OCI-LY7 (cell line): ENCODE results near the gene ZNF267. TPM values are rescaled to one million over a fixed set of nuclear protein-coding genes. Genes with fewer than 3 reads are reported as not detected.
A peak's percentile ranks its signal among the peaks of the same experiment; 100 is the strongest.

ENCODE experiments used
- BruUV-seq: library from RNA; stranded (reverse); fragments of 400-500 nt; replicated peaks from 2 replicates; lab custom pipeline; 2021; lab: Mats Ljungman, UMichigan
- CTCF ChIA-PET: fragments of 300-600 bp; sonication (Branson Sonifier 250); formaldehyde crosslinking; loops from one replicate; lab custom pipeline; 2022; ENCODE audit warnings: antibody characterized with exemption; ENCODE audit not compliant: unreplicated experiment; lab: Charles Lee
- POLR2A ChIA-PET: fragments of 300-600 bp; sonication (Branson Sonifier 250); formaldehyde crosslinking; loops from one replicate; lab custom pipeline; 2022; ENCODE audit warnings: antibody characterized with exemption; lab: Charles Lee
- DNase-seq: peaks from one replicate; pipeline ENCODE4 v3.0.0-alpha.2; 2015; ENCODE audit warnings: low spot score
- H2AFZ ChIP-seq: fragments of 200-600 bp; sonication (generic), shearing (Covaris generic); 2 replicates; pipeline ENCODE4 v1.6.1; 2014; ENCODE audit warnings: mild to moderate bottlenecking, antibody characterized with exemption, low read length, moderate library complexity
- H3K27ac ChIP-seq: fragments of 200-600 bp; sonication (generic); 2 replicates; pipeline ENCODE4 v1.5.1; 2014; ENCODE audit warnings: mixed run types, low read depth, mild to moderate bottlenecking, moderate library complexity, low read length, inconsistent platforms; ENCODE audit not compliant: poor library complexity, severe bottlenecking
- H3K36me3 ChIP-seq: fragments of 200-600 bp; sonication (generic); 2 replicates; pipeline ENCODE4 v1.6.1; 2014; ENCODE audit warnings: mild to moderate bottlenecking, antibody characterized with exemption, low read length, moderate library complexity, mixed read lengths; ENCODE audit not compliant: insufficient read depth
- H3K4me1 ChIP-seq: fragments of 200-600 bp; sonication (generic); 2 replicates; pipeline ENCODE4 v1.5.1; 2014; ENCODE audit warnings: mild to moderate bottlenecking, low read length; ENCODE audit not compliant: insufficient read depth, poor library complexity, severe bottlenecking
- H3K4me2 ChIP-seq: fragments of 200-600 bp; sonication (generic); 2 replicates; pipeline ENCODE4 v1.6.1; 2014; ENCODE audit warnings: mild to moderate bottlenecking, low read length
- H3K4me3 ChIP-seq: fragments of 200-600 bp; sonication (generic); 2 replicates; pipeline ENCODE4 v1.5.1; 2014; ENCODE audit warnings: mild to moderate bottlenecking, low read depth, low read length; ENCODE audit not compliant: poor library complexity, severe bottlenecking
- H3K79me2 ChIP-seq: fragments of 200-600 bp; sonication (generic); 2 replicates; pipeline ENCODE4 v1.6.1; 2016; ENCODE audit warnings: low read depth, mild to moderate bottlenecking, low read length, moderate library complexity, mixed read lengths; ENCODE audit not compliant: insufficient read depth
- H3K9me2 ChIP-seq: fragments of 200-600 bp; sonication (generic); 2 replicates; pipeline ENCODE4 v1.6.1; 2016; ENCODE audit warnings: mild to moderate bottlenecking, low read length, mixed read lengths; ENCODE audit not compliant: insufficient read depth
- H3K9me3 ChIP-seq: fragments of 200-600 bp; sonication (generic); 2 replicates; pipeline ENCODE4 v1.6.1; 2014; ENCODE audit warnings: mild to moderate bottlenecking, mixed run types, low read length, mixed read lengths
- H4K20me1 ChIP-seq: fragments of 200-600 bp; sonication (generic); 2 replicates; pipeline ENCODE4 v1.6.1; 2014; ENCODE audit warnings: mild to moderate bottlenecking, antibody characterized with exemption, low read length, moderate library complexity, mixed read lengths; ENCODE audit not compliant: insufficient read depth
- EZH2phosphoT487 ChIP-seq: fragments of 200-600 bp; sonication (generic); IDR thresholded peaks from 2 replicates; pipeline ENCODE4 v1.6.1; 2018; ENCODE audit warnings: low read depth, borderline replicate concordance, mild to moderate bottlenecking, mixed run types, antibody characterized with exemption, low read length, moderate library complexity, mixed read lengths
- intact Hi-C: fragments of 100-400 bp; cut with micrococcal nuclease; formaldehyde crosslinking; loops from one replicate; pipeline ENCODE4 v1.10.0; 2022; ENCODE audit not compliant: unreplicated experiment
- total RNA-seq, 2 experiments: library from RNA; depleted of rRNA in 1 of 2; stranded (reverse); fragments of >200 nt in 1 of 2; shearing (Covaris generic) in 1 of 2; gene quantifications; 2 replicates each; pipeline ENCODE4 v1.2.3, GENCODE V29; 2014 to 2022
- TF ChIP-seq, protein P1 (sequence below): fragments of 200-600 bp; sonication (generic); conservative IDR thresholded peaks from 2 replicates; pipeline ENCODE4 v1.5.1; 2014; ENCODE audit warnings: mild to moderate bottlenecking, antibody characterized with exemption, low read length, moderate library complexity, mixed read lengths

ZNF267 gene
- total RNA-seq, 2 experiments from 2014 or later, result 23.3 to 38.8 TPM

DNA sequence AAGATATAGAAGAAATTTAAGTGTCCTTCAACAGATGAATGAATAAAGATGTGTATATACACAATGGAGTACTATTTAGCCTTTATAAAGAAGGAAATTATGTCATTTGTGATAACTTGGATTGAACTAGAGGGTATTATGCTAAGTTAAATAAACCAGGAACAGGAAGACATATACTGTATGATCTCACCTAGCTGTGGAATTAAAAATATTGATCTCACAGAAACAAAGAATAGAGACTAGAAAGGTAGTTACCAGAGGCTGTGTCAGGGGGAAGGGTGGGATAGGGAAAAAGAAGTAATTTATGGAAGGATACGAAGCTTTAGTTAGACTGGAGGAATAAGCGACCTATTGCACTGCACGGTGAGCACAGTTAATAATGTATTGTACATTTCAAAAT is 5.4 kb upstream of the ZNF267 start:
- intact Hi-C loops, result no loop called here
- TF ChIP-seq, protein P1, sequence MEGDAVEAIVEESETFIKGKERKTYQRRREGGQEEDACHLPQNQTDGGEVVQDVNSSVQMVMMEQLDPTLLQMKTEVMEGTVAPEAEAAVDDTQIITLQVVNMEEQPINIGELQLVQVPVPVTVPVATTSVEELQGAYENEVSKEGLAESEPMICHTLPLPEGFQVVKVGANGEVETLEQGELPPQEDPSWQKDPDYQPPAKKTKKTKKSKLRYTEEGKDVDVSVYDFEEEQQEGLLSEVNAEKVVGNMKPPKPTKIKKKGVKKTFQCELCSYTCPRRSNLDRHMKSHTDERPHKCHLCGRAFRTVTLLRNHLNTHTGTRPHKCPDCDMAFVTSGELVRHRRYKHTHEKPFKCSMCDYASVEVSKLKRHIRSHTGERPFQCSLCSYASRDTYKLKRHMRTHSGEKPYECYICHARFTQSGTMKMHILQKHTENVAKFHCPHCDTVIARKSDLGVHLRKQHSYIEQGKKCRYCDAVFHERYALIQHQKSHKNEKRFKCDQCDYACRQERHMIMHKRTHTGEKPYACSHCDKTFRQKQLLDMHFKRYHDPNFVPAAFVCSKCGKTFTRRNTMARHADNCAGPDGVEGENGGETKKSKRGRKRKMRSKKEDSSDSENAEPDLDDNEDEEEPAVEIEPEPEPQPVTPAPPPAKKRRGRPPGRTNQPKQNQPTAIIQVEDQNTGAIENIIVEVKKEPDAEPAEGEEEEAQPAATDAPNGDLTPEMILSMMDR, result no peak
- TF ChIP-seq EZH2phosphoT487, result no peak
- CTCF ChIA-PET, result interaction anchor here (1.1 to 1.3 kb wide), 2 partner anchors 10 to 409 kb away, joined by 4 to 10 read pairs; partner anchors contain the start of gene ARMC5
- H3K9me2 ChIP-seq, result no peaks in the 10 kb centered on the region
- no peak overlapping the region for H3K4me2 ChIP-seq
- H2AFZ ChIP-seq, result no peak overlapping the region
- DNase-seq, result no peak
- H3K79me2 ChIP-seq, result no peaks in the 10 kb centered on the region
- H4K20me1 ChIP-seq, result no peaks in the 10 kb centered on the region
- no peak overlapping the region for H3K27ac ChIP-seq
- H3K36me3 ChIP-seq, result no peaks in the 10 kb centered on the region
- BruUV-seq, result no TSS peak
- H3K9me3 ChIP-seq, result no peaks in the 10 kb centered on the region
- peaks cover 25% of the 10 kb centered on the region for H3K4me1 ChIP-seq
- POLR2A ChIA-PET, result interaction anchor here (0.6 kb wide), 1 partner anchor 41 kb away, joined by 3 read pairs; no protein-coding TSS in a partner anchor
- H3K4me3 ChIP-seq, result no peak overlapping the region

DNA sequence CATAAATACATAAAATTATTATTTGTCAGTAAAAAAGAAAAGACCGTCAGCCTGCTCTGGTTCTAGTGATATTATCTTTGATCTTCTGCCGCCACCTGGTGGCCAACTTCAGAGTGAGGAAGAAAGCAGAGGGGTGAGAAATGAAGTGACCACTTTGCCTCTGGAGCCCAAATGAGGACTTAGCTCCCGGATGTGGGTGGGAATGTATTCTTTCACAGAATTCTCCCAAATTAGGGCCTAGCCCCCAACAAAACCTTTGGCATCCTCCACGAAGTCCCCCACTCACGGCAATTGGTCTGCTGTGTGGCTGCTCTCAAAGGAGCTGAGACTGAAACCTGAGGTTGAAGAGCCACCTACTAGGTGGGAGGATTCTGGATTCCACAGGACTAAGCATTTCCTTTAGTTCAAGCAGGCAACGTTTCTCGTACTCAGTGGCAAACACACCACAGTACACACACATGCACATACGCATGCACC is 4.9 kb upstream of the ZNF267 start:
- BruUV-seq, result no TSS peak
- no peak for TF ChIP-seq EZH2phosphoT487
- TF ChIP-seq, protein P1, result peak; percentile 90
- ChIA-PET POLR2A (interaction anchor here (0.8 kb wide), 1 partner anchor 688 kb away, joined by 3 read pairs; no protein-coding TSS in a partner anchor), CTCF (interaction anchor here (1.1 to 1.3 kb wide), 2 partner anchors 410 to 1024 kb away, joined by 3 to 10 read pairs; partner anchors contain the start of gene ARMC5)
- Histone ChIP-seq H3K4me1 (peaks cover 28% of the 10 kb centered on the region), H3K27ac (no peak overlapping the region), H3K9me3 (no peaks in the 10 kb centered on the region), H3K4me2 (peak overlapping the region; percentile 73), H3K4me3 (peak overlapping the region; percentile 17), H2AFZ (peak overlapping the region; percentile 32; the same call in 1 of the 2 replicates), H4K20me1 (no peaks in the 10 kb centered on the region), H3K79me2 (peaks cover 1% of the 10 kb centered on the region; the same call in 1 of the 2 replicates), H3K36me3 (no peaks in the 10 kb centered on the region), H3K9me2 (no peaks in the 10 kb centered on the region)
- peak; percentile 80 for DNase-seq
- intact Hi-C loops, result no loop called here
